Measurements from ENCODE around the gene CNOT2.

DNA sequence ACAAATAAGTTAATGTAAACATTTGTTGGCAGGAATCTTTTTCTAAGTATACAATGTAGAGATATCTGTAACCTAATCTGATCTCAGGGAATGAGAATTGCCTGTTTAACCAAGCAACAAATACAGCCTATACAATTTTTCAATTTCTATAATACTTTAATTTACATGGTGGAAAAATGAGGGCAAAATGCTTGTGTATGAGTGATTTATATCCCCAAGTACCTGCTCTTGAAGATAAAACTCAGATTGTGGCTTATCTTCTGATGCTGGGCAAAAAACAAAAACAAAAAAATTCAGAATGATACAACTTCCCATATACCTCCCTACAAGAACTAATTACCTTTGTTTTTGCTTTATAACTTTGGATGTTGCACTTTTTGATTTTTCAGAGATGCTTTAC lies 2.2 kb downstream of the CNOT2 start:
- TF ChIP-seq, protein P1, sequence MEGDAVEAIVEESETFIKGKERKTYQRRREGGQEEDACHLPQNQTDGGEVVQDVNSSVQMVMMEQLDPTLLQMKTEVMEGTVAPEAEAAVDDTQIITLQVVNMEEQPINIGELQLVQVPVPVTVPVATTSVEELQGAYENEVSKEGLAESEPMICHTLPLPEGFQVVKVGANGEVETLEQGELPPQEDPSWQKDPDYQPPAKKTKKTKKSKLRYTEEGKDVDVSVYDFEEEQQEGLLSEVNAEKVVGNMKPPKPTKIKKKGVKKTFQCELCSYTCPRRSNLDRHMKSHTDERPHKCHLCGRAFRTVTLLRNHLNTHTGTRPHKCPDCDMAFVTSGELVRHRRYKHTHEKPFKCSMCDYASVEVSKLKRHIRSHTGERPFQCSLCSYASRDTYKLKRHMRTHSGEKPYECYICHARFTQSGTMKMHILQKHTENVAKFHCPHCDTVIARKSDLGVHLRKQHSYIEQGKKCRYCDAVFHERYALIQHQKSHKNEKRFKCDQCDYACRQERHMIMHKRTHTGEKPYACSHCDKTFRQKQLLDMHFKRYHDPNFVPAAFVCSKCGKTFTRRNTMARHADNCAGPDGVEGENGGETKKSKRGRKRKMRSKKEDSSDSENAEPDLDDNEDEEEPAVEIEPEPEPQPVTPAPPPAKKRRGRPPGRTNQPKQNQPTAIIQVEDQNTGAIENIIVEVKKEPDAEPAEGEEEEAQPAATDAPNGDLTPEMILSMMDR (IDR thresholded peaks at IDR 0.05; ENCODE audit: insufficient read depth, low read length, poor library complexity, severe bottlenecking), result no peak
- TF ChIP-seq EZH2phosphoT487 (conservative IDR thresholded peaks at IDR 0.05; ENCODE audit: low read length), result no peak

Measured in SU-DHL-6 (cell line).